ENCODE data around the gene COPA.

The COPA gene

DNA sequence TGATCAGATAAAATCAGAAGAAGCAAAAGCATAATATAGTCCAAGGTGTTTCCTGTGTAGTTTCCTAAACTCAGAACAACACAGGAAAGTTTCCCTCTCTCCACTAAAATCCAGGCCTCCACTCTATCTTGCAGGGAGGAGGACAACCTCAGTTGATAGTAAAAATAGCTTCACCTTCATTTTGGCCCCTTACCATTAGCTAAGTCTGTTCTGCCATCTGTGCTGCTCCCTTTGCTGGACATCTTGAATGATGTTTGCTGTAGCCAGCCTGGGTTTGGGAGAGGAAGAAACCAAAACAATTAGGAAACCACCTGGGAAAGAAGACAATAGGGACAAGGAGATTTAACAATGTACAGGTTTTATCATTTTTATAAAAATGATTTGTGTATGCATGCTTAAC, 99.3 kb downstream of the COPA start:
- peaks cover 26% of the 10 kb centered on the region; the same call in 1 of the 2 replicates for H3K79me2 ChIP-seq (ENCODE audit: insufficient read depth, low read length)
- H3F3A ChIP-seq (ENCODE audit: low read depth): no peaks in the 10 kb centered on the region
- H4K20me1 ChIP-seq (ENCODE audit: insufficient read depth, low read length, poor library complexity, severe bottlenecking): peaks cover 9% of the 10 kb centered on the region
- peaks cover 45% of the 10 kb centered on the region; the same call in 1 of the 2 replicates for H3K36me3 ChIP-seq (ENCODE audit: insufficient read depth, low read length)
- H3K4me1 ChIP-seq (ENCODE audit: insufficient read depth, low read length, poor library complexity, severe bottlenecking): no peaks in the 10 kb centered on the region
- no peaks in the 10 kb centered on the region for H3K9me3 ChIP-seq (ENCODE audit: insufficient read depth, low read depth, low read length)
- H3K27me3 ChIP-seq (ENCODE audit: insufficient read depth, low read length, poor library complexity, severe bottlenecking): no peaks in the 10 kb centered on the region
- no peak overlapping the region for H3K4me3 ChIP-seq (ENCODE audit: low read length, poor library complexity, severe bottlenecking)
- no peak overlapping the region for H2AFZ ChIP-seq (ENCODE audit: low read length)
- no peak for TF ChIP-seq EZH2phosphoT487 (IDR thresholded peaks at IDR 0.05; ENCODE audit: borderline replicate concordance)
- TF ChIP-seq, protein P1, sequence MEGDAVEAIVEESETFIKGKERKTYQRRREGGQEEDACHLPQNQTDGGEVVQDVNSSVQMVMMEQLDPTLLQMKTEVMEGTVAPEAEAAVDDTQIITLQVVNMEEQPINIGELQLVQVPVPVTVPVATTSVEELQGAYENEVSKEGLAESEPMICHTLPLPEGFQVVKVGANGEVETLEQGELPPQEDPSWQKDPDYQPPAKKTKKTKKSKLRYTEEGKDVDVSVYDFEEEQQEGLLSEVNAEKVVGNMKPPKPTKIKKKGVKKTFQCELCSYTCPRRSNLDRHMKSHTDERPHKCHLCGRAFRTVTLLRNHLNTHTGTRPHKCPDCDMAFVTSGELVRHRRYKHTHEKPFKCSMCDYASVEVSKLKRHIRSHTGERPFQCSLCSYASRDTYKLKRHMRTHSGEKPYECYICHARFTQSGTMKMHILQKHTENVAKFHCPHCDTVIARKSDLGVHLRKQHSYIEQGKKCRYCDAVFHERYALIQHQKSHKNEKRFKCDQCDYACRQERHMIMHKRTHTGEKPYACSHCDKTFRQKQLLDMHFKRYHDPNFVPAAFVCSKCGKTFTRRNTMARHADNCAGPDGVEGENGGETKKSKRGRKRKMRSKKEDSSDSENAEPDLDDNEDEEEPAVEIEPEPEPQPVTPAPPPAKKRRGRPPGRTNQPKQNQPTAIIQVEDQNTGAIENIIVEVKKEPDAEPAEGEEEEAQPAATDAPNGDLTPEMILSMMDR (conservative IDR thresholded peaks at IDR 0.05; ENCODE audit: low read length): no peak
- no peak overlapping the region for H3K4me2 ChIP-seq (ENCODE audit: low read depth, low read length, poor library complexity, severe bottlenecking)
- H3K9ac ChIP-seq (ENCODE audit: low read depth, low read length, poor library complexity, severe bottlenecking): no peak overlapping the region
- no peaks in the 10 kb centered on the region for H3K9me2 ChIP-seq (replicated peaks; ENCODE audit: low read depth, low read length)

DNA sequence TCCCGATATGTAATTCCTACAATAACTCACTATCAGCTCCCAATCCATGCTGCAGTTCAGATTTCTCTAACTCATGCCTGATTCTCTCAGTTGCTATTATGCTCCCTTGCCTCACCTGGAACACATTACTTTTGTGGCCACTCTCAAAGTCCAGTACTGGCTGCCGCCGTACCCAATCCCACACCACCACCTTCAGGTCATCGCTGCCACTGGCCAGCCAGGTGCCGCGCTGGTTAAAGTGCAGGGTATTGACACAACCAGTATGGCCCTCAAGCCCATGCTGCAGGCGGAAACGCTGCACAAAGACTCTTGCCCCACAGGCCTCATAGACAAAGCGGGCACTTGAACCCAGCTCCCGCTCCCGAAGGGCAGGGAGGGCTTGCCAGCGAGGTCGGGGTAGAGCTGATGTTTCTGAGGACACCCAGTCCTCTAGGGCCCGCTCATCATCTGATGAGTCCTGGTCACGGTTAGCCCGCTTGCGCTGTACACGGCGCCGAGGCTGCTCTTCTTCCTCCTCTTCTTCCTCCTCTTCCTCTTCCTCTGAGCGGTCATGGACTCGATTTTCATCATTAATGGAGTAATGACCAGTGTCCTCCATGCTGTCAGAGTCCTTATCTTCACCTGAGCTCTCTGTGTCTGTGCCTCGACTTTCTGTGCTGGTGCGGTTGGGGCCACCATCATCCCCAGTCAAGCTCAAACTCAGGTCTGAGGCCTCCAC, 103.3 kb downstream of the COPA start:
- Histone ChIP-seq H3K4me2 (ENCODE audit: low read depth, low read length, poor library complexity, severe bottlenecking) (no peak overlapping the region), H3K36me3 (ENCODE audit: insufficient read depth, low read length) (peaks cover 82% of the 10 kb centered on the region; the same call in 1 of the 2 replicates), H3K79me2 (ENCODE audit: insufficient read depth, low read length) (peaks cover under 1% of the 10 kb centered on the region; the same call in 1 of the 2 replicates), H3K4me1 (ENCODE audit: insufficient read depth, low read length, poor library complexity, severe bottlenecking) (no peaks in the 10 kb centered on the region), H3K27me3 (ENCODE audit: insufficient read depth, low read length, poor library complexity, severe bottlenecking) (no peaks in the 10 kb centered on the region), H3K4me3 (ENCODE audit: low read length, poor library complexity, severe bottlenecking) (no peak overlapping the region), H3K9me3 (ENCODE audit: insufficient read depth, low read depth, low read length) (no peaks in the 10 kb centered on the region), H2AFZ (ENCODE audit: low read length) (no peak overlapping the region), H3F3A (ENCODE audit: low read depth) (no peaks in the 10 kb centered on the region), H4K20me1 (ENCODE audit: insufficient read depth, low read length, poor library complexity, severe bottlenecking) (peaks cover 3% of the 10 kb centered on the region), H3K9me2 (replicated peaks; ENCODE audit: low read depth, low read length) (no peaks in the 10 kb centered on the region), H3K9ac (ENCODE audit: low read depth, low read length, poor library complexity, severe bottlenecking) (no peak overlapping the region)
- TF ChIP-seq, protein P1 (conservative IDR thresholded peaks at IDR 0.05; ENCODE audit: low read length): no peak
- no peak for TF ChIP-seq EZH2phosphoT487 (IDR thresholded peaks at IDR 0.05; ENCODE audit: borderline replicate concordance)
